H1 (cell line): ENCODE measurements around the gene HELT. TPM values are rescaled to one million over a fixed set of nuclear protein-coding genes. Genes with fewer than 3 reads are reported as not detected.
A peak's percentile ranks its signal among the peaks of the same experiment; 100 is the strongest.

Experiments used
- CTCF ChIA-PET: fragments of 300-600 bp; sonication (Branson Sonifier 250); formaldehyde crosslinking; loops from one replicate; lab custom pipeline; 2021; ENCODE audit not compliant: partially characterized antibody; lab: Charles Lee
- POLR2A ChIA-PET: fragments of 300-600 bp; sonication (Branson Sonifier 250); formaldehyde crosslinking; loops from one replicate; lab custom pipeline; 2021; ENCODE audit warnings: inconsistent platforms; ENCODE audit not compliant: partially characterized antibody; lab: Charles Lee
- DNase-seq, 2 experiments: peaks; one replicate each; pipeline versions ENCODE4 v3.0.0 to v3.0.0-alpha.2; 2010 to 2022; ENCODE audit warnings: low spot score in 2 of 2, low read depth in 1 of 2, mixed read lengths in 1 of 2
- FAIRE-seq: peaks from 2 replicates; lab custom pipeline; 2011; peaks lifted over from hg19 to GRCh38; lab: Jason Lieb, UNC
- H2AFZ ChIP-seq: 2 replicates; pipeline ENCODE4 v1.8.1; 2012; ENCODE audit warnings: low read length, inconsistent platforms
- H2AK5ac ChIP-seq: 2 replicates; pipeline ENCODE4 v1.6.1; 2013; ENCODE audit warnings: low read depth, low read length
- H2BK120ac ChIP-seq: replicated peaks from 2 replicates; pipeline ENCODE3; 2013; ENCODE audit warnings: low read depth, low read length, inconsistent platforms
- H2BK12ac ChIP-seq: 2 replicates; pipeline ENCODE4 v1.6.1; 2013; ENCODE audit warnings: low read depth, low read length
- H2BK15ac ChIP-seq: 2 replicates; pipeline ENCODE4 v1.6.1; 2013; ENCODE audit warnings: low read length
- H2BK20ac ChIP-seq: 2 replicates; pipeline ENCODE4 v1.6.1; 2013; ENCODE audit warnings: low read length
- H2BK5ac ChIP-seq: 2 replicates; pipeline ENCODE4 v1.6.1; 2013; ENCODE audit warnings: low read depth, low read length
- H3K14ac ChIP-seq: 2 replicates; pipeline ENCODE4 v1.6.1; 2013; ENCODE audit warnings: inconsistent platforms; ENCODE audit not compliant: insufficient read length
- H3K18ac ChIP-seq: 2 replicates; pipeline ENCODE4 v1.6.1; 2013; ENCODE audit warnings: low read length; ENCODE audit errors: extremely low read depth
- H3K23ac ChIP-seq: 2 replicates; pipeline ENCODE4 v1.6.1; 2013; ENCODE audit warnings: inconsistent platforms; ENCODE audit not compliant: insufficient read length
- H3K23me2 ChIP-seq: 2 replicates; pipeline ENCODE4 v1.6.1; 2013; ENCODE audit warnings: low read depth, low read length
- H3K27ac ChIP-seq: 2 replicates; pipeline ENCODE4 v1.6.1; 2011; ENCODE audit warnings: low read depth, low read length, inconsistent platforms
- H3K27me3 ChIP-seq, 4 experiments: replicated peaks in 1 of 4; 1 replicate in 1 of 4; 2 replicates in 3 of 4; pipeline versions ENCODE4 v1.6.1 to v1.8.1; 2011 to 2013; ENCODE audit warnings: low read length in 3 of 4, mild to moderate bottlenecking in 3 of 4, inconsistent platforms in 2 of 4, mixed read lengths in 2 of 4, moderate library complexity in 1 of 4; ENCODE audit not compliant: control insufficient read depth in 3 of 4, insufficient read depth in 3 of 4; ENCODE audit errors: extremely low read depth in 1 of 4
- H3K36me3 ChIP-seq, 4 experiments: 2 replicates each; pipeline versions ENCODE4 v1.6.1 to v1.8.1; 2011 to 2013; ENCODE audit warnings: mild to moderate bottlenecking in 4 of 4, low read length in 3 of 4, moderate library complexity in 2 of 4, control low read depth in 1 of 4, inconsistent platforms in 1 of 4; ENCODE audit not compliant: insufficient read depth in 4 of 4, control insufficient read depth in 2 of 4
- H3K4ac ChIP-seq: replicated peaks from 2 replicates; pipeline ENCODE3; 2013; ENCODE audit warnings: low read length, low read depth, mixed read lengths, inconsistent platforms; ENCODE audit not compliant: insufficient read length
- H3K4me1 ChIP-seq, 4 experiments: replicated peaks in 1 of 4; 1 replicate in 1 of 4; 2 replicates in 3 of 4; pipeline versions ENCODE4 v1.6.1 to v1.8.1; 2011 to 2013; ENCODE audit warnings: low read length in 3 of 4, inconsistent platforms in 2 of 4, mixed read lengths in 1 of 4; ENCODE audit not compliant: insufficient read depth in 4 of 4, control insufficient read depth in 3 of 4
- H3K4me2 ChIP-seq, 2 experiments: 2 replicates each; pipeline versions ENCODE4 v1.6.1 to v1.8.1; 2011 to 2013; ENCODE audit warnings: low read depth in 2 of 2, low read length in 2 of 2, control low read depth in 1 of 2, inconsistent platforms in 1 of 2, mild to moderate bottlenecking in 1 of 2; ENCODE audit not compliant: insufficient read depth in 1 of 2
- H3K4me3 ChIP-seq, 4 experiments: fragments of 200-600, 300-600 bp in 1 of 4; sonication (generic), shearing (Covaris generic), sonication (Bioruptor Twin) in 1 of 4; 2 replicates each; pipeline versions ENCODE4 v1.5.1 to v1.8.1; 2011 to 2016; ENCODE audit warnings: low read length in 4 of 4, low read depth in 3 of 4, control low read depth in 2 of 4, inconsistent platforms in 2 of 4, mild to moderate bottlenecking in 2 of 4, mixed read lengths in 1 of 4, moderate library complexity in 1 of 4; ENCODE audit not compliant: insufficient read depth in 2 of 4; ENCODE audit errors: extremely low read depth in 1 of 4
- H3K56ac ChIP-seq: replicated peaks from 2 replicates; pipeline ENCODE3; 2013; ENCODE audit warnings: low read depth, mild to moderate bottlenecking, mixed read lengths, low read length, inconsistent platforms; ENCODE audit not compliant: insufficient read length
- H3K79me1 ChIP-seq: 2 replicates; pipeline ENCODE4 v1.6.1; 2013; ENCODE audit warnings: low read depth, low read length, control low read depth
- H3K79me2 ChIP-seq, 2 experiments: 2 replicates each; pipeline versions ENCODE4 v1.6.1 to v1.8.1; 2012 to 2013; ENCODE audit warnings: low read length in 2 of 2, mild to moderate bottlenecking in 2 of 2, inconsistent platforms in 1 of 2; ENCODE audit not compliant: insufficient read depth in 2 of 2, control insufficient read depth in 1 of 2
- H3K9ac ChIP-seq, 4 experiments: replicated peaks in 1 of 4; 1 replicate in 1 of 4; 2 replicates in 3 of 4; pipeline versions ENCODE4 v1.6.1 to v1.8.1; 2011 to 2013; ENCODE audit warnings: low read depth in 3 of 4, low read length in 3 of 4, control low read depth in 2 of 4, mild to moderate bottlenecking in 2 of 4, moderate library complexity in 2 of 4, inconsistent platforms in 1 of 4; ENCODE audit errors: extremely low read depth in 1 of 4
- H3K9me3 ChIP-seq, 2 experiments: 2 replicates each; pipeline versions ENCODE4 v1.6.1 to v1.8.1; 2012 to 2013; ENCODE audit warnings: mild to moderate bottlenecking in 2 of 2, moderate library complexity in 2 of 2, control low read depth in 1 of 2, inconsistent platforms in 1 of 2, low read depth in 1 of 2, low read length in 1 of 2, mixed read lengths in 1 of 2; ENCODE audit not compliant: insufficient read depth in 2 of 2
- H4K20me1 ChIP-seq, 2 experiments: replicated peaks in 1 of 2; 2 replicates each; pipeline versions ENCODE3 to v1.8.1; 2011 to 2013; ENCODE audit warnings: inconsistent platforms in 2 of 2, low read length in 2 of 2, mild to moderate bottlenecking in 1 of 2; ENCODE audit not compliant: insufficient read depth in 2 of 2, control insufficient read depth in 1 of 2
- H4K5ac ChIP-seq: 2 replicates; pipeline ENCODE4 v1.6.1; 2013; ENCODE audit warnings: low read length, low read depth, mixed read lengths, inconsistent platforms; ENCODE audit not compliant: insufficient read length
- H4K8ac ChIP-seq: 2 replicates; pipeline ENCODE4 v1.8.0; 2013; ENCODE audit warnings: mild to moderate bottlenecking, moderate library complexity, low read length, inconsistent platforms; ENCODE audit not compliant: insufficient read depth; ENCODE audit errors: extremely low read depth
- H4K91ac ChIP-seq: replicated peaks from 2 replicates; pipeline ENCODE3; 2013; ENCODE audit warnings: low read length, mixed read lengths, inconsistent platforms; ENCODE audit not compliant: insufficient read length
- CBX5 ChIP-seq: fragments of 300-800, 300-1000 bp; sonication (generic); IDR thresholded peaks from 2 replicates; pipeline ENCODE4 v1.7.1; 2016; ENCODE audit warnings: antibody characterized with exemption, low read length, low read depth
- KDM1A ChIP-seq: fragments of 200-600, 300-600 bp; sonication (generic); IDR thresholded peaks from 2 replicates; pipeline ENCODE4 v1.7.1; 2016; ENCODE audit warnings: mild to moderate bottlenecking, low read length, borderline replicate concordance
- RAD21 ChIP-seq, 2 experiments: IDR thresholded peaks in 1 of 2; conservative IDR thresholded peaks in 1 of 2; 2 replicates each; pipeline ENCODE4 v1.6.1; 2011; ENCODE audit warnings: low read depth in 2 of 2, low read length in 2 of 2, improper control_type of control experiment in 1 of 2, inconsistent platforms in 1 of 2, mild to moderate bottlenecking in 1 of 2, moderate library complexity in 1 of 2
- SIX5 ChIP-seq: IDR thresholded peaks from 2 replicates; pipeline ENCODE4 v1.6.1; 2011; ENCODE audit warnings: mild to moderate bottlenecking, low read depth, low read length
- WGBS, 2 experiments: shearing (Covaris generic) in 1 of 2; methylation state at CpG; one replicate each; pipeline versions ENCODE4 v1.1.6 to v1.1.7; 2013 to 2015; ENCODE audit warnings: low lambda C conversion rate in 2 of 2, mixed read lengths in 2 of 2, inconsistent platforms in 1 of 2, low coverage in 1 of 2, missing lambda C conversion rate in 1 of 2; ENCODE audit not compliant: insufficient replicate concordance in 2 of 2, insufficient coverage in 1 of 2, insufficient read length in 1 of 2; ENCODE audit errors: extremely low coverage in 1 of 2, missing lambda C conversion rate in 1 of 2; 5-methylcytosine and 5-hydroxymethylcytosine counted together
- polyA plus RNA-seq, 7 experiments: library from polyadenylated mRNA; depleted of rRNA in 3 of 7; stranded (reverse) in 5 of 7; unstranded in 2 of 7; fragments of >200 nt in 5 of 7; fragments of 200-250 nt in 2 of 7; gene quantifications; 1 replicate in 5 of 7; 2 replicates in 1 of 7; 4 replicates in 1 of 7; pipeline versions ENCODE4 v1.2.1 to v1.2.3, GENCODE V29; 2011 to 2013; ENCODE audit warnings: missing spikeins in 2 of 7, mixed read lengths in 2 of 7
- total RNA-seq: library from RNA; stranded (reverse); fragmentation: NEBNext Ultra II Directional; extraction: Animal tissue kit (Norgen Biotek cat#: 25700); gene quantifications from 2 replicates; pipeline ENCODE4 v1.2.1, GENCODE V29; 2021

HELT gene
- total and polyA plus RNA-seq, 2 of the 8 experiments (the other 6 are each of a cell fraction or from before 2014, with no cell fraction given): 0.32 to 0.35 TPM

GRCh38 chr4:185020293-185020808 lies 2.1 kb downstream of the HELT start:
- no peak overlapping the region for H3K27ac ChIP-seq
- no peak overlapping the region for H3K23ac ChIP-seq
- H3K56ac ChIP-seq: no peak overlapping the region
- H3K79me1 ChIP-seq: no peaks in the 10 kb centered on the region
- no peak overlapping the region for H2BK120ac ChIP-seq
- no peak overlapping the region for H3K4ac ChIP-seq
- H3K23me2 ChIP-seq: peaks cover 21% of the 10 kb centered on the region; the same call in 1 of the 2 replicates
- H4K20me1 ChIP-seq: peaks cover 11 to 16% of the 10 kb centered on the region in 2 experiments
- H2AFZ ChIP-seq: no peak overlapping the region
- peak overlapping the region; percentile 2 to 53 (median 28); a peak in 7 of 8 replicates for H3K4me3 ChIP-seq
- no peaks in the 10 kb centered on the region; a peak in 1 of 4 replicates for H3K9me3 ChIP-seq
- DNase-seq (peak in 1 of 2 experiments; percentile 83), FAIRE-seq (no peak)
- POLR2A ChIA-PET: interaction anchor here (1.3 kb wide), 1 partner anchor 125 kb away, joined by 6 read pairs; no protein-coding TSS in a partner anchor
- peaks cover 0 to 52% (median 29%) of the 10 kb centered on the region in 4 experiments; a peak in 6 of 7 replicates for H3K4me1 ChIP-seq
- H2BK20ac ChIP-seq: no peak overlapping the region
- no peak overlapping the region for H3K9ac ChIP-seq
- no peaks in the 10 kb centered on the region; a peak in 1 of 8 replicates for H3K36me3 ChIP-seq
- no peaks in the 10 kb centered on the region for H3K79me2 ChIP-seq
- H4K8ac ChIP-seq: peak overlapping the region; percentile 46
- no peak overlapping the region for H3K18ac ChIP-seq
- peak overlapping the region; percentile 56 for H4K91ac ChIP-seq
- H2BK12ac ChIP-seq: peak overlapping the region; percentile 50; the same call in 1 of the 2 replicates
- H2AK5ac ChIP-seq: no peak overlapping the region
- H3K27me3 ChIP-seq: peaks cover 95 to 100% (median 100%) of the 10 kb centered on the region in 4 experiments
- H3K14ac ChIP-seq: no peak overlapping the region
- peak overlapping the region; percentile 80 to 92 for H3K4me2 ChIP-seq
- H2BK5ac ChIP-seq: no peak overlapping the region
- H2BK15ac ChIP-seq: no peak overlapping the region
- CTCF ChIA-PET: interaction anchor here (4.2 kb wide), 1 partner anchor 13 kb away, joined by 23 read pairs; no protein-coding TSS in a partner anchor
- WGBS, 2 experiments: 3% methylated on average over 48 of the region's 48 CpGs; no CpG with 5 or more reads in 1 of the 2 experiments
- no peak overlapping the region for H4K5ac ChIP-seq
- TF ChIP-seq RAD21 (IDR thresholded peaks at IDR 0.05 in 1 of 2, conservative IDR thresholded peaks at IDR 0.05 in 1 of 2; ENCODE audit: low read depth in 2 of 2, low read length in 2 of 2) (no peak), CBX5 (no peak), SIX5 (no peak), KDM1A (no peak)
